Parathyroid adenoma (tissue), 2 donors: ENCODE results near the gene APBB2.

ENCODE experiments used
- H2AFZ ChIP-seq: fragments of 300-600 bp; sonication (generic); one replicate; pipeline ENCODE4 v1.7.0; 2017; ENCODE audit warnings: antibody characterized with exemption, mild to moderate bottlenecking
- H3K27ac ChIP-seq: fragments of 300-600 bp; sonication (generic); one replicate; pipeline ENCODE4 v1.7.0; 2017
- H3K27me3 ChIP-seq: fragments of 300-600 bp; sonication (generic); one replicate; pipeline ENCODE4 v1.7.0; 2017; ENCODE audit warnings: low read length; ENCODE audit not compliant: control insufficient read depth, insufficient read depth
- H3K36me3 ChIP-seq: fragments of 300-600 bp; sonication (generic); one replicate; pipeline ENCODE4 v1.7.0; 2017; ENCODE audit warnings: low read length; ENCODE audit not compliant: control insufficient read depth, insufficient read depth
- H3K4me1 ChIP-seq: fragments of 300-600 bp; sonication (generic); one replicate; pipeline ENCODE4 v1.7.0; 2017; ENCODE audit warnings: control low read depth
- H3K4me2 ChIP-seq: fragments of 300-600 bp; sonication (generic); one replicate; pipeline ENCODE4 v1.7.0; 2017; ENCODE audit warnings: low read length
- H3K4me3 ChIP-seq: fragments of 300-600 bp; sonication (generic); one replicate; pipeline ENCODE4 v1.7.0; 2017; ENCODE audit warnings: low read depth, low read length
- H3K79me2 ChIP-seq: fragments of 300-600 bp; sonication (generic); one replicate; pipeline ENCODE4 v1.7.0; 2017; ENCODE audit warnings: control low read depth
- H3K9ac ChIP-seq: fragments of 300-600 bp; sonication (generic); one replicate; pipeline ENCODE4 v1.7.0; 2017; ENCODE audit warnings: mild to moderate bottlenecking
- H3K9me3 ChIP-seq: fragments of 300-600 bp; sonication (generic); one replicate; pipeline ENCODE4 v1.7.0; 2017; ENCODE audit warnings: low read length; ENCODE audit not compliant: control insufficient read depth
- CTCF ChIP-seq: fragments of 300-600 bp; sonication (generic); IDR thresholded peaks from one replicate; pipeline ENCODE4 v1.7.0; 2017; ENCODE audit warnings: antibody characterized with exemption, mild to moderate bottlenecking
- donor health status: primary hyperparathyroidism.

Gene APBB2

GRCh38 chr4:41214136-41214824 is at the start of gene APBB2:
TSS of gene APBB2 (minus strand) at chr4:41214542. CDS start at chr4:41033254, 181,288 bp downstream.
- H2AFZ ChIP-seq = peak within 1 kb of the TSS; percentile 99
- H3K27me3 ChIP-seq = no peaks in the 10 kb centered on the region
- H3K79me2 ChIP-seq = peaks cover 5% of the 10 kb centered on the region
- peaks cover 7% of the 10 kb centered on the region for H3K4me1 ChIP-seq
- peak within 1 kb of the TSS; percentile 78 for H3K4me3 ChIP-seq
- peak within 1 kb of the TSS; percentile 63 for H3K27ac ChIP-seq
- TF ChIP-seq CTCF = peak; percentile 54
- no peaks in the 10 kb centered on the region for H3K36me3 ChIP-seq
- H3K9me3 ChIP-seq = no peaks in the 10 kb centered on the region
- peak within 1 kb of the TSS; percentile 84 for H3K4me2 ChIP-seq
- H3K9ac ChIP-seq = no peak within 1 kb of the TSS

GRCh38 chr4:41262198-41262597 is 47.9 kb upstream of the APBB2 start:
- no peak overlapping the region for H3K27ac ChIP-seq
- H2AFZ ChIP-seq = no peak overlapping the region
- H3K27me3 ChIP-seq = no peaks in the 10 kb centered on the region
- H3K4me2 ChIP-seq = no peak overlapping the region
- peaks cover 11% of the 10 kb centered on the region for H3K4me1 ChIP-seq
- H3K36me3 ChIP-seq = no peaks in the 10 kb centered on the region
- TF ChIP-seq CTCF = no peak
- no peak overlapping the region for H3K4me3 ChIP-seq
- H3K9me3 ChIP-seq = no peaks in the 10 kb centered on the region
- H3K79me2 ChIP-seq = no peaks in the 10 kb centered on the region
- no peak overlapping the region for H3K9ac ChIP-seq

- Histone ChIP-seq H3K4me3 (no peak overlapping the region), H2AFZ (no peak overlapping the region), H3K27me3 (no peaks in the 10 kb centered on the region), H3K9me3 (no peaks in the 10 kb centered on the region), H3K4me2 (no peak overlapping the region), H3K4me1 (peaks cover 11% of the 10 kb centered on the region), H3K79me2 (no peaks in the 10 kb centered on the region), H3K27ac (no peak overlapping the region), H3K9ac (no peak overlapping the region), H3K36me3 (no peaks in the 10 kb centered on the region)
- TF ChIP-seq CTCF = no peak
Measured at GRCh38 chr4:41260116-41260733, 45.9 kb upstream of the APBB2 start.

- Histone ChIP-seq H3K9ac (no peak overlapping the region), H3K27ac (no peak overlapping the region), H3K27me3 (no peaks in the 10 kb centered on the region), H3K9me3 (no peaks in the 10 kb centered on the region), H3K4me2 (no peak overlapping the region), H2AFZ (peak overlapping the region; percentile 46), H3K79me2 (no peaks in the 10 kb centered on the region), H3K4me1 (peaks cover 8% of the 10 kb centered on the region), H3K4me3 (no peak overlapping the region), H3K36me3 (no peaks in the 10 kb centered on the region)
- TF ChIP-seq CTCF = peak; percentile 34
Measured at GRCh38 chr4:41258783-41259182, 44.4 kb upstream of the APBB2 start.
